GM12878 (cell line): ENCODE results near the gene SNX8. TPM values are rescaled to one million over a fixed set of nuclear protein-coding genes. Genes with fewer than 3 reads are reported as not detected.

ENCODE experiments used
- BCL3 ChIP-seq: IDR thresholded peaks from 2 replicates; pipeline ENCODE4 v1.6.1; 2011; ENCODE audit warnings: borderline replicate concordance, low read depth, mild to moderate bottlenecking, moderate library complexity, low read length; ENCODE audit not compliant: insufficient read depth, poor library complexity, severe bottlenecking
- BMI1 ChIP-seq: fragments of 450-650 bp; IDR thresholded peaks from 2 replicates; pipeline ENCODE4 v1.6.1; 2016; ENCODE audit warnings: mild to moderate bottlenecking, moderate library complexity, borderline replicate concordance
- CBX5 ChIP-seq: sonication (generic); IDR thresholded peaks from 2 replicates; pipeline ENCODE4 v1.6.1; 2016; ENCODE audit warnings: low read depth, moderate library complexity, mild to moderate bottlenecking, inconsistent platforms
- CREB1 ChIP-seq: IDR thresholded peaks from 2 replicates; pipeline ENCODE4 v1.6.1; 2012; ENCODE audit warnings: low read depth, mild to moderate bottlenecking, inconsistent platforms
- HDGF ChIP-seq: fragments of 450-650 bp; IDR thresholded peaks from 2 replicates; pipeline ENCODE4 v1.6.1; 2016; ENCODE audit warnings: antibody characterized with exemption
- IKZF2 ChIP-seq, 2 experiments: fragments of 450-650 bp; IDR thresholded peaks; 2 replicates each; pipeline ENCODE4 v1.6.1; 2017; ENCODE audit warnings: mild to moderate bottlenecking in 2 of 2, moderate library complexity in 2 of 2
- MXI1 ChIP-seq: fragments of 150-350 bp; IDR thresholded peaks from 2 replicates; pipeline ENCODE4 v1.6.1; 2011; ENCODE audit warnings: low read depth, mild to moderate bottlenecking, inconsistent platforms, low read length, improper control_type of control experiment
- RB1 ChIP-seq: fragments of 450-650 bp; formaldehyde crosslinking; IDR thresholded peaks from 2 replicates; pipeline ENCODE4 v1.6.1; 2017; ENCODE audit warnings: mild to moderate bottlenecking, borderline replicate concordance
- RBBP5 ChIP-seq: fragments of 200-600 bp; sonication (generic); conservative IDR thresholded peaks from 2 replicates; pipeline ENCODE4 v1.6.1; 2016
- RCOR1 ChIP-seq: conservative IDR thresholded peaks from 2 replicates; pipeline ENCODE4 v1.6.1; 2012; ENCODE audit warnings: low read depth, low read length, improper control_type of control experiment
- REST ChIP-seq: IDR thresholded peaks from 2 replicates; pipeline ENCODE4 v1.6.1; 2012; ENCODE audit warnings: mild to moderate bottlenecking, low read depth, low read length
- SMAD5 ChIP-seq: IDR thresholded peaks from 2 replicates; pipeline ENCODE4 v1.6.1; 2016; ENCODE audit warnings: antibody characterized with exemption, low read depth
- TBL1XR1 ChIP-seq: IDR thresholded peaks from 2 replicates; pipeline ENCODE4 v1.6.1; 2012; ENCODE audit warnings: low read depth, low read length, improper control_type of control experiment
- TCF12 ChIP-seq: IDR thresholded peaks from 2 replicates; pipeline ENCODE4 v1.6.1; 2011; ENCODE audit warnings: low read depth, mild to moderate bottlenecking, low read length
- ZNF592 ChIP-seq: fragments of 450-650 bp; IDR thresholded peaks from 2 replicates; pipeline ENCODE4 v1.6.1; 2017; ENCODE audit warnings: mild to moderate bottlenecking, moderate library complexity
- ZNF687 ChIP-seq: fragments of 450-650 bp; IDR thresholded peaks from 2 replicates; pipeline ENCODE4 v1.6.1; 2017; ENCODE audit warnings: mild to moderate bottlenecking, moderate library complexity
- ZZZ3 ChIP-seq: IDR thresholded peaks from 2 replicates; pipeline ENCODE4 v1.6.1; 2011; ENCODE audit warnings: low read depth; ENCODE audit not compliant: control insufficient read depth, insufficient read length
- polyA plus RNA-seq, 11 experiments: library from polyadenylated mRNA; depleted of rRNA in 4 of 11; unstranded in 6 of 11; stranded (reverse) in 5 of 11; fragments of >200 nt; fragmentation: Nextera tagmentation in 4 of 11; fragmentation: Illumina TruSeq in 1 of 11; extraction: Ambion mirVana in 4 of 11; extraction: Trizol in 1 of 11; gene quantifications; 1 replicate in 1 of 11; 2 replicates in 10 of 11; pipeline versions ENCODE4 v1.2.1 to v1.2.3, GENCODE V29; 2011 to 2016; ENCODE audit warnings: inconsistent platforms in 2 of 11, missing spikeins in 2 of 11, low read depth in 1 of 11
- total RNA-seq, 4 experiments: library from RNA; depleted of rRNA in 3 of 4; stranded (reverse); fragments of >200 nt in 3 of 4; fragmentation: Illumina TruSeq in 1 of 4; extraction: Trizol in 1 of 4; gene quantifications; 2 replicates each; pipeline versions ENCODE4 v1.2.1 to v1.2.3, GENCODE V29; 2013 to 2021

SNX8 gene
- total and polyA plus RNA-seq, 10 of the 15 experiments (the other 5 are each of a cell fraction or from before 2014, with no cell fraction given) = 6.4 to 210 (median 97.6) TPM

- TF ChIP-seq ZNF687 = no peak
- peak; percentile 60; the same call in 1 of the 2 replicates for TF ChIP-seq TCF12
- TF ChIP-seq ZNF592 = no peak
- peak; percentile 84 for TF ChIP-seq RB1
- TF ChIP-seq RBBP5 = no peak
- TF ChIP-seq HDGF = no peak
- no peak for TF ChIP-seq REST
- TF ChIP-seq TBL1XR1 = peak; percentile 68; the same call in 1 of the 2 replicates
- TF ChIP-seq ZZZ3 = no peak
- peak; percentile 60; the same call in 1 of the 2 replicates for TF ChIP-seq CREB1
- TF ChIP-seq MXI1 = peak; percentile 93
- TF ChIP-seq CBX5 = no peak
- TF ChIP-seq BMI1 = no peak
- no peak for TF ChIP-seq IKZF2 (IDR thresholded peaks at IDR 0.05)
- 0 out of 2 replicates have a peak, but pooled peaks have one; percentile 45 for TF ChIP-seq RCOR1
- TF ChIP-seq SMAD5 = no peak
- TF ChIP-seq BCL3 = no peak
Observed at GRCh38 chr7:2354186-2354938, 40.1 kb upstream of the SNX8 start, which contains the start of gene EIF3B (continued).
